ENCODE measurements around the gene NFIC.
"Not testable (repeated sequence)": the region's sequence is repeated elsewhere in the genome, so short reads cannot be mapped to it uniquely, and the experiment has no call there.

NFIC gene

DNA sequence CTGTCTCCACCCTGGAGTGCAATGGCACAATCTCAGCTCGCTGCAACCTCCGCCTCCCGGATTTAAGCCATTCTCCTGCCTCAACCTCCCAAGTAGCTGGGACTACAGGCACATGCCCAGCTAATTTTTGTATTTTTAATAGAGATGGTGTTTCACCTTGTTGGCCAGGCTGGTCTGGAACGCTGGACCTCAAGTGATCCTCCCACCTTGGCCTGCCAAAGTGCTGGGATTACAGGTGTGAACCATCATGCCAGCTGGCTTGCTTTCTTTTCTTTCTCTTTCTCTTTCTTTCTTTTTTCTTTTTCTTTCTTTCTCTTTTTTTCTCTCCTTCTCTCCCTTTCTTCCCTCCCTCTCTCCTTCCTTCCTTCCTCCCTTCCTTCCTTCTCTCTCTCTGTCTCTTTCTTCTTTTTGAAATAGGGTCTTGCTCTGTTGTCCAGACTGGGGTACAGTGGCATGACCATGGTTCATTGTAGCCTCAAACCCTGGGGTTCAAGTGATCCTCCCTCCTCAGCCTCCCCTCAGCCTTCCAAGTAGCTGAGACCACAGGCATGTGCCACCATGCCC, 33.3 kb upstream of the NFIC start:
- no peaks in the 10 kb centered on the region for H3K9me3 ChIP-seq (replicated peaks; ENCODE audit: insufficient read depth, low read length)
- H4K20me1 ChIP-seq (ENCODE audit: insufficient read depth, low read length) = no peaks in the 10 kb centered on the region
- H3K27me3 ChIP-seq (replicated peaks; ENCODE audit: insufficient read depth, low read length) = peaks cover 93% of the 10 kb centered on the region

DNA sequence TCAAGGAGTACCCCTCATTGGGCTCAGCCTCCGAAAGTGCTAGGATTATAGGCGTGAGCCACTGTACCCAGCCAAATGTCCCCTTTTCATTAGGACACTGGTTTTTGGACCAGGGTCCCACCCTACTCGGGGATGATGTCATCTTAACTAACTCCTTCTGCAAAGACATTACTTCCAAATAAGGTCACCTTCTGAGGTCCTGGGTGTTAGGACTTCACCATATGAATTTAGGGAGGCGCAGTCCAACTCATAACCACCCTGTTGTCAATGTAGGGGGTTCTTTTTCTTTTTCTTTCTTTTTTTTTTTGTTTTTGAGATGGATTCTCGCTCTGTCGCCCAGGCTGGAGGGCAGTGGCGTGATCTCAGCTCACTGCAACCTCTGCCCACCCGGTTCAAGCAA, 32.7 kb upstream of the NFIC start:
- Histone ChIP-seq H3K9me2 (replicated peaks; ENCODE audit: insufficient read depth, low read length) (no peaks in the 10 kb centered on the region), H3K27me3 (replicated peaks; ENCODE audit: insufficient read depth, low read length) (peaks cover 92% of the 10 kb centered on the region), H3K9me3 (replicated peaks; ENCODE audit: insufficient read depth, low read length) (no peaks in the 10 kb centered on the region), H2AFZ (ENCODE audit: low read length) (no peak overlapping the region), H3K4me1 (ENCODE audit: low read length) (no peaks in the 10 kb centered on the region), H3K4me3 (ENCODE audit: low read length) (no peak overlapping the region), H3K79me2 (ENCODE audit: low read length) (no peaks in the 10 kb centered on the region), H4K20me1 (ENCODE audit: insufficient read depth, low read length) (no peaks in the 10 kb centered on the region), H3K36me3 (replicated peaks; ENCODE audit: insufficient read depth, low read length) (no peaks in the 10 kb centered on the region), H3K27ac (ENCODE audit: low read length) (no peak overlapping the region), H3K9ac (ENCODE audit: low read length) (no peak overlapping the region), H3K4me2 (ENCODE audit: low read depth, low read length) (no peak overlapping the region), H3F3A (ENCODE audit: insufficient read depth, low read length) (no peaks in the 10 kb centered on the region)
- DNase-seq = no peak
- TF ChIP-seq, protein P1, sequence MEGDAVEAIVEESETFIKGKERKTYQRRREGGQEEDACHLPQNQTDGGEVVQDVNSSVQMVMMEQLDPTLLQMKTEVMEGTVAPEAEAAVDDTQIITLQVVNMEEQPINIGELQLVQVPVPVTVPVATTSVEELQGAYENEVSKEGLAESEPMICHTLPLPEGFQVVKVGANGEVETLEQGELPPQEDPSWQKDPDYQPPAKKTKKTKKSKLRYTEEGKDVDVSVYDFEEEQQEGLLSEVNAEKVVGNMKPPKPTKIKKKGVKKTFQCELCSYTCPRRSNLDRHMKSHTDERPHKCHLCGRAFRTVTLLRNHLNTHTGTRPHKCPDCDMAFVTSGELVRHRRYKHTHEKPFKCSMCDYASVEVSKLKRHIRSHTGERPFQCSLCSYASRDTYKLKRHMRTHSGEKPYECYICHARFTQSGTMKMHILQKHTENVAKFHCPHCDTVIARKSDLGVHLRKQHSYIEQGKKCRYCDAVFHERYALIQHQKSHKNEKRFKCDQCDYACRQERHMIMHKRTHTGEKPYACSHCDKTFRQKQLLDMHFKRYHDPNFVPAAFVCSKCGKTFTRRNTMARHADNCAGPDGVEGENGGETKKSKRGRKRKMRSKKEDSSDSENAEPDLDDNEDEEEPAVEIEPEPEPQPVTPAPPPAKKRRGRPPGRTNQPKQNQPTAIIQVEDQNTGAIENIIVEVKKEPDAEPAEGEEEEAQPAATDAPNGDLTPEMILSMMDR (IDR thresholded peaks at IDR 0.05; ENCODE audit: low read length) = no peak
- TF ChIP-seq EZH2phosphoT487 (IDR thresholded peaks at IDR 0.05; ENCODE audit: low read length) = no peak
- no peak for TF ChIP-seq EZH2 (optimal IDR thresholded peaks at IDR 0.05; ENCODE audit: low read depth, low read length)

More for the DNA sequence above, 33.3 kb upstream of the NFIC start:
- TF ChIP-seq EZH2 (optimal IDR thresholded peaks at IDR 0.05; ENCODE audit: low read depth, low read length) = no peak
- no peak for TF ChIP-seq EZH2phosphoT487 (IDR thresholded peaks at IDR 0.05; ENCODE audit: low read length)
- TF ChIP-seq, protein P1 (IDR thresholded peaks at IDR 0.05; ENCODE audit: low read length) = no peak
- Histone ChIP-seq H2AFZ (ENCODE audit: low read length) (no peak overlapping the region), H3K36me3 (replicated peaks; ENCODE audit: insufficient read depth, low read length) (no peaks in the 10 kb centered on the region), H3K79me2 (ENCODE audit: low read length) (no peaks in the 10 kb centered on the region), H3K9ac (ENCODE audit: low read length) (no peak overlapping the region), H3K4me3 (ENCODE audit: low read length) (no peak overlapping the region), H3K4me1 (ENCODE audit: low read length) (no peaks in the 10 kb centered on the region), H3K4me2 (ENCODE audit: low read depth, low read length) (no peak overlapping the region), H3K27ac (ENCODE audit: low read length) (no peak overlapping the region), H3K9me2 (replicated peaks; ENCODE audit: insufficient read depth, low read length) (no peaks in the 10 kb centered on the region), H3F3A (ENCODE audit: insufficient read depth, low read length) (no peaks in the 10 kb centered on the region)
- DNase-seq = no peak

DNA sequence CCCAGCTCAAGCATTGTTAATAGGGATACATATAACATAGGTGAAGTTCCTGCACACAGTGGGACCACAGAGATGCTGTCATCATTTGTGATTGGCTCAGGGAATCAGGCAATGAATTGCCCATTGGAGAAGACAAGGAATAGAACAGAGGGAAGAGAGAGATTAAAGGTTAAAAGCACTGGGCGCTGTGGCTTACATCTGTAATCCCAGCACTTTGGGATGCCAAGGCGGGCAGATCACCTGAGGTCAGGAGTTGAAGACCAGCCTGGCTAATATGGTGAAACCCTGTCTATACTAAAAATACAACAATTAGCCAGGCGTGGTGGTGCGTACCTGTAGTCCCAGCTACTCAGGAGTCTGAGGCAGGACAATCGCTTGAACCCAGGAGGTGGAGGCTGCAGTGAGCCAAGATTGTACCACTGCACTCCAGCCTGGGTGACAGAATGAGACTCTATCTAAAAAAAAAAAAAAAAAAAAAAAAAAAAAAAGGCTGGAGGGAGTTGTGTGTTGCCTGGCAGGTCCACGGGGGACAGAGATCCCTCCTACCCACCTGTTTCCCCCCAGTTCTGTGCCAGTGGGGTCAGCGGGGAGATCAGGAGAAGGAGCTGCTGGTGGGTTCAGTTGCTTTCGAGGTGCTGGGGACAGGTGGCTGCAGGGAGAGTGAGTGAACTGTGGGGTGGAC, 31.5 kb upstream of the NFIC start:
- H3K9ac ChIP-seq (ENCODE audit: low read length); H3K4me2 ChIP-seq (ENCODE audit: low read depth, low read length); H3K27ac ChIP-seq (ENCODE audit: low read length): not testable (repeated sequence)

More for the DNA sequence above, 31.5 kb upstream of the NFIC start:
- H3K36me3 ChIP-seq (replicated peaks; ENCODE audit: insufficient read depth, low read length); DNase-seq; H2AFZ ChIP-seq (ENCODE audit: low read length); H3K9me3 ChIP-seq (replicated peaks; ENCODE audit: insufficient read depth, low read length); H3K79me2 ChIP-seq (ENCODE audit: low read length); H3K4me1 ChIP-seq (ENCODE audit: low read length); H4K20me1 ChIP-seq (ENCODE audit: insufficient read depth, low read length); H3K9me2 ChIP-seq (replicated peaks; ENCODE audit: insufficient read depth, low read length); H3F3A ChIP-seq (ENCODE audit: insufficient read depth, low read length); H3K4me3 ChIP-seq (ENCODE audit: low read length): not testable (repeated sequence)
- peaks cover 90% of the 10 kb centered on the region for H3K27me3 ChIP-seq (replicated peaks; ENCODE audit: insufficient read depth, low read length)

Measured in MM.1S (cell line).